HG02981 (cell line): ENCODE data around the gene DOK5.
A peak's percentile ranks its signal among the peaks of the same experiment; 100 is the strongest.

Experiments used
- ATAC-seq: cut with Tn5 transposase; IDR thresholded peaks from one replicate; pipeline ENCODE4 v1.9.1; 2021; ENCODE audit warnings: mild to moderate bottlenecking, moderate library complexity; ENCODE audit not compliant: unreplicated experiment

DOK5 gene

DNA sequence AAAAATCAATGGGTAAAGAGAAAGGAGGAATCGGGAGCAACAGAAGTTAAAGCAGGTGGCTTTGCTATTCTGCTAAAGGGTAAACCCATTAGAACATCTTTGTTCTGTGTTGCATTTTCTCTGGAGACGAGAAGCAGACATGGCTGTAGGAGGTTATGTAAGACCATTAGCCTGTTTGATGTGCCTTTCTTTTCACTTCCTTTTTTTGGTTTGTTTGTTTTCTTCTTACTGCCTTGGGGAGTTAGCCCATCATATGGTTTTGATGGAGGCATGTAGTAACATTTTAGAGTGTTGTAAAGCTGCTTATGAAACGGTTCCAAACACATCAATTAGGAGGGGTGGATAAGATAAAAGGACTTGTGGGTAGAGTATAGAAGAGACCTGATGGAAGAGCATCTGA lies 131.0 kb downstream of the DOK5 start:
- peak; percentile 54 for ATAC-seq

DNA sequence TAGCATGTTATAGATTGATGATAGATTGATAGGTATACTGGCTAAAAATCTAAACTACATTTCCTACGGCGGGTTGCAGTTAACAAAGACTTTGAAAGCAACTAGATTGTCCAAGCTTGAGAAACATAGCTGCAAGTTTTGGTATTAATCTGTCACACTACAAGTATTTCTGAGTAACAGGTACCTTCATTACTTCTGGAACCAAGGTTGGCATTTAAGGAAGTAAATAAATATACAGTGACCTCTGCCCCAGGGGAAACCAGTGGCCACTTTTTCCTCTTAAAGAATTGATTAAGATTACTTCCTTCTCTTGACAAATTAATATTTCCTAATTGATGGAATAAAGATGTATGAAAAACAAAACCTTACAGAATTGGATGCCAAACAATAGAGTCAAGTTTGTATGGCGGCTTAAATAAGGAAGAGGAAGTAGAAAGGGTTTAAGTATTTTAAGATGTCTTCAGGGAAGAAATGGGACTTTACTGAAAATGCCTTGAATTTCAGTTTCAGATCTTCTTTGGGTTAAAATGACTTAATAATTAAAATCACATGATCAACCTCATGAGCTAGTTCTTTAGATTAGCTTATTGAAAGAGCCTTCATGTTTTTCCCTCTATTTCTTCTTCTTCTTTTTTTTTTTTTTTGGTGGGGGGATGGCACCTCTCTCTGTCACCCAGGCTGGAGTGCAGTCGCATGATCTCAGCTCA lies 132.8 kb downstream of the DOK5 start:
- no peak for ATAC-seq

DNA sequence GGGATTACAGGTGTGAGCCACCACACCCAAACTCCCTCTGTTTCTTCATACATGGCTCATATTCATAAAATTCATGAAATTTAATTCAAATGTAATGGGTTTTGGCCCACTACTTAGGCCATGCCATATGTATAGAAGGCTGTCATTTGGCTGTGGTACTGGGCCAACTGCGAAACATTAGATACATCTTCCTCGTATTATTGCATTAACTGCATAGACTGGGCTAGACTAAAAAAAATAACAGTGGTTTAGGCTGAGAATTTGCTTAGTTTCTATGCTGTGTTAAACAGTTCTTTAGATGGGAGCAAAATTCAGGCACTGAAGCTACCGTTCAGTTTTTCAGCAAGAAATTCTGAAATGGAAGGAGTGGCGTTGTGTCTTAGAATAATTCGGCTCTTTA lies 133.6 kb downstream of the DOK5 start:
- ATAC-seq, result no peak

DNA sequence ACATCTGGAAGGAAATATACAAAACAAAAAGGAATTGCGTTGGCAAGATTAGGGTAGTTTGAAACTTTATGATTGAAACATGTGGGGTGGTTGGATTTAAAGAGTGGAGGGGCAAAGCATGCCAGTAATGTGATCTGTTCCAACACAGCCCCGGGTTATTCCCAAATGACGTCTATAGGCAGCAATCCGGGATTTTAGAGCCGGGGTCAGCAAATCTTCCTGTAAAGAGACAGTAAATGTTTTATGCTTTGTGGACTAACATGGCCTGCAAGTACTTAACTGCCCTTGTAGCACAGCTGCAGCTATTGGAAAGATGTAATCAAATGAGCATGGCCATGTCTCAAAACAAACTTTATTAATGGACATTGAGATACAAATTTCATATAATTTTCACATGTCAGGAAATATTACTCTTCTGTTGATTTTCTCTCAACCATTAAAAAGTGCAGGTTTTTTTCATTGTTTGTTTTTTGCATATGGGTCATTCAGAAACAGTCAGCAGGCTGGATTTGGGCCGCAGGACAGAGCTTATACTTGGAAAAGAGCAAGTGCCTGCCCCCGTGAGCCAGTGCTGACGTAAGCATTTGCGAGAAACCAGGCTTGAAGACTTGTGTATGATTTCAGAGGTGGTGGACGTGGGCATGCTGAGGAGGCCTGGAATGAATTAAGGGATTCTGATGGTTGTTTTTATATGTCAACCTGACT lies 136.5 kb downstream of the DOK5 start:
- no peak for ATAC-seq

DNA sequence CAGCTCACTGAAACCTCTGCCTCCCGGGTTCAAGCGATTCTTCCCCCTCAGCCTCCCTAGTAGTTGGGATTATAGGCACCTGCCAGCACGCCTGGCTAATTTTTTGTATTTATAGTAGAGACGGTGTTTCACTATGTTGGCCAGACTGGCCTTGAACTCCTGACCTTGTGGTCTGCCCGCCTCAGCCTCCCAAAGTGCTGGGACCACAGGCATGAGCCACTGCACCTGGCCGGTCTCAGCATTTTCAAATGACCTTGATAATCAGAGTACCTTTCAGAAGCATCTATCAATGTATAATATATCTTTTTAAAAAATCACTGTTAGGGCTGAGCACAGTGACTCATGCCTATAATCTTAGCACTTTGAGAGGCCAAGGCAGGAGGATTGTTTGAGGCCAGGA lies 143.0 kb downstream of the DOK5 start:
- ATAC-seq, result no peak

DNA sequence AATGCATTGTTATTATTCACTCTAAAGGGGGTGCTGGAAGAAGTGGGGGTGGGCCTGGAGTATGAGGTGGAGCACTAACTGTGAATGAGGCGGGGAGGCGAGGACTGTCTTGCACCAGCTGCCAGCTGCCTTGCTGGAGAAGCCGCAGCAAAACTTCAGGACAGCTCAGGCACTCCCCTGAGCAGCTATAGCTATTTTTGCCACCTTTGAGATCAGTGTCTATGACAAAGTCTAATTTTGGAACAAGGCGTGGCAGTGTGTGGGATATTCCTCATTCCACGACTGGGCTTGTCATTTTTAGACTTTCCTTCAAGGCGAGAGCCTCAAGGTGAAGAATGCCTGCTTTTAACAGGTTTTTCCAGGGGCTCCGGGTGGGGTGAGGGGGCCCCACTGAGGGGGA lies 143.8 kb downstream of the DOK5 start:
- ATAC-seq, result no peak

DNA sequence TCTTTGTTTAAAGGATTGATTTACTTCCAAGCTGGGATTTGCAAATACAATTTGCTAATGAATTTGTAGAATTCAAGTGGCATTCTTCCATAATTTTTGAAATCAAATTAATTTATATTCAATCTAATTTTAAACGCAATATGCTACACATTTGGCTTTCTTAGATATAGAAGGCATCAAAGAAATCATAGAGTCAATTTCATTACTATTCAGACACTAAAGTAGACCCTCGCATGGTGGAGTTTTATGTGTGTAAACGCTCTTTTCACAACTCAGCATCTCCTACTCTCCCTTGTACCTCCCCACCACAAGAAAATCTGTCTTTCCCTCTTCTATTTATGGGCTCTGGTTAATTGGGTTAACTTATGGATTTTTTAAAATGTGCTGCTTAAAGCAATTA lies 144.3 kb downstream of the DOK5 start:
- no peak for ATAC-seq

DNA sequence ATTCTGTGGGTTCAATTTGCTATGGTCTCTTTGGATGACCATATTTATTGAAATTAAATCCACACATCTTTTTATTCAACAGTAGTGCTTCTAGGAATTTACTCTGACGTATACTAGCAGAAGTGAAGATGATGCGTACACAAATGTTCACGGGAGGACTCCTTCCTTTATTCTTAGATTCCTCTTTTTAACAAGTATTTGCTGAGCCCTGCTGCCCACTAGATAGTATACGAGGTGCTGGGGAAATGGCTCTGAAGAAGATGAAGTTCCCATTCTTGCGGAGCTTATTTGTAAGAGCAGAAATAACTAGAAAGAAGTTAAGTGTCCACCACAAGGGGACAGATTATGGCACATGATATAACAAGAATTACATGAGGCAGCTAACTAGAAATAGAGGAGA lies 145.2 kb downstream of the DOK5 start:
- ATAC-seq, result no peak

DNA sequence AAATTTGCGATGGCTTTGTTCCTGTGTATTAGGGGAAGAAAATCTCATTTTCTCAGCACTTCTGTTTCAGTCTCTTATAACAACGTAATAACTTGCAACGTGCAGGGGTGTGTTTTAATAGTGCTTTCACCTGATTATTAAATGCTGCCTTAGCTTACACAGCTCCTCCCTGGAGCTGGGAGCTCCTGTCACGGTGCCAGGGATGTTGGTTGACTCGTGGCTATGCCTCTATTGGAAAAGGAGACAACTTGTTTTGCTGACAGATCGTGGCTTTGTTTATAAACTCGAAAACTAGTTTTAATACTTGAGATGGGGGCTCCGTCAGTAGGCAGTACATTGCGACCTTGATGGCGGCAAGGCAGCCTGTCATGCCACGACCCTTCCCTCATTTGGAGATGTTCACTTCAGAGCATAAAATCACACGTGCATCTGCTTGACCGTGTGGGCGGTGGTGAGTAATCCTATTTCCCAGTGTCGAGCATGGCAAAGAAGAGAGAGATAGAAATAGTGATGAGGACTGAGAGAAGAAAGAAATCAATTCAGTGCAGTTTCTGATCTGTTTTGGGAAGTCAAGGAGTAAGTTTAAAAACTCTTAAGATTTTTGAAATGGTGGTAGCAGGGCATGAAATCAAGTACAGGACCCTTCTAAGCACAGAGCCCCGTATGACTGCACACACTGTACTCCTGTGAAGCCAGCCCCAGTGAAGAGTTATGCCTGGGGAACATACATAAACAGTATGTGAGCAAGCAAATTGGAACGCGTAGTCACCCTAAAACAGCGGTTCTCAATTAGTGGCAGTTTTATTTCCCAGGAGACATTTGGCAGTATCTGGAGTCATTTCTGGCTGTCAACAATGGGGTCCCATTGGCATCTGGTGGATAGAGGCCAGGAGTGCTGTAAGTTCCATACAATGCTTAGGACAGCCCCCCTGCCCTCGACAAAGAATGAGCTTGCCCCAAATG lies 147.2 kb downstream of the DOK5 start:
- ATAC-seq, result no peak

DNA sequence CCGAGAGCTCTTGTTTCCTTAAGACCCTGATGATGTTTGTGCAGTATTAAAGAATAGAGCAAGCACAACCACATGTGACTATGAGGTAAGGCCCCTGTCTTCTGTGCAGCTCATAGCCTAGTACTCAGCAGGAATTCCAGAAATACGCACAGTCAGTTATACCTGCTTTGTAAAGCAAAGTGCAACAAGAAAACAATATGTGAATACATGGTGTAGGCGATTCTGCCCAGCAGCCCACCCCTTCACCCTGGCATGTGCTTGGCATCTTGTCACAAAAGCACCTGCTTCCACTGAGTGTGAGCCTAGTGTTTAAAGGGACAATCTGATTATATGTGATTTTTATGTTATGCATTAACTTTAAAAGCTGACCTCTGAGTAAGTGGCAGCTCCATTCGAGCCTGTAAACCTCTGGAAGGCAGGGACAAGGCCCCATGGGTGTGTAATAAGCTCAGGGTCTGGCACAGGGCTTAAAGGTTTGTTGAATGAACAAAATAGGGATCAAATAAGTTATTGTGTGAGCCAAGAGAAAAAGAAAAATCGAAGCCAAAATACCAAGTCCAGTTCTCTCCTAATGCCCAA lies 148.7 kb downstream of the DOK5 start:
- ATAC-seq, result no peak

DNA sequence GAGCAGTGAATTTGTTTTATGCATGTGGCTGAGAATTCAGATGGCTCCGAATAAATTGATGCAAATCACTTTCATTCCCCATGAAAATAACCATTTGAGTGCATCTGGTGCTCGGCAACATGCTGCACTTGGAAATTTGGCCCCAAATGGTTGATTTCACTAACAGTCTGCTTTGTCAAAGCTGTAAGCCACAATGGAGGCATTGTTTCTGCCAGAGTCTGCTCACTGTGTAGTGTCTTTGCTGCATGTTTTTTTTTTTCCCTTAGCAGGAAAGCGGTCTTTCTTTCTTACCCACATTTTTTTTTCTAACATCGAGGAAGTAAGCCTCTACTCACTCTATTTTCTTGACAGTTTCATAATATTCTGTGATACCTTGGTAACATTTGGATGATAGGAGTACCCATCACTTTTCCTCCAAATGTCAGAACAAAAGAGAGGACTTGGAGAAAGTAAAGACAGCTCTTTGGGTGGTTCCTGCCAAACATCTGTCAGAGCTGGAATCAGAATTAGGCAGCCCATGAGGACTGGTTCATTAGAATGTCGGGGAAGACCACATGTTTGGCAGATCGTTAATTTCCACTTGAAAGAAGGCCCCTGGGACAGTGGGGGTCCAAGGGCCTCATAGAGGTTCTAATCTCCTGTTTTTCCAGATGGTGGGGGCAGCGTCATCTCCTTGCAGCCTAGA lies 149.5 kb downstream of the DOK5 start:
- no peak for ATAC-seq

DNA sequence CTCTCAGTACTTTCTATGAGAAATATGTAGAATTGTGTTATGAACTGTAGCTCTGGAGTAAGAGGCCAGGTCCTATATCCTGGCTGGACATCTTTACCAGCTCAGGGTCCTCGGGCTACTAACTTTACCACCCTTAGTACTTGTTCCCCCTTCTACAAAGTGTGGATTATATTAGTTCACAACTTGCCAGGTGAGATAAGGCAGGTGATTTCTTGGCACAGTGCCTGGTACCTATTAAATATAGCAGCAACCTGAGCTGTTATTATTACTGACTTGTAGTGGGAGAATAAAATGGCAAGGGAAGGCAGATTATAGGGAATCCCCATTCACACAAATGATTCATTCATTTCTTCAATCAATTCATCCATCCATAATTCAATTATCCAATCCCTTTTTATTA lies 150.1 kb downstream of the DOK5 start:
- no peak for ATAC-seq

DNA sequence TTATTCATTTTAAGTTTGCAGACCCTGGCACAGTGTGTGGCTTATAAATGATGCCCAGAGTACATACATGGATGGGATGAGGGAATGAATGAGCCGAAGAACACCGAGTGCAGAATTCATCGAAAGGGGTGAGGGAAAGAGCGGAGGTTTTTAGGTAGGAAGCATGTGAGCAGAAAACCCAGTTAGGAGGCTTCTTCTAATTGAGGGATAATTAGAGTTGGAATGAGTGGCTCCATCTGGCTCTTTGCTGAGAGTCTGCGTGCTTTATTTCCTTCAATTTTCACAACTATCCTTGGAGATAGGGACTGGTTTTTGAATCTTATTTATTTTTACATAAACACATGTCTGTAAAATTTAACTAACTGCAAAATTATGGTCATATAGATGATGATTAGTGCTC lies 150.7 kb downstream of the DOK5 start:
- no peak for ATAC-seq

DNA sequence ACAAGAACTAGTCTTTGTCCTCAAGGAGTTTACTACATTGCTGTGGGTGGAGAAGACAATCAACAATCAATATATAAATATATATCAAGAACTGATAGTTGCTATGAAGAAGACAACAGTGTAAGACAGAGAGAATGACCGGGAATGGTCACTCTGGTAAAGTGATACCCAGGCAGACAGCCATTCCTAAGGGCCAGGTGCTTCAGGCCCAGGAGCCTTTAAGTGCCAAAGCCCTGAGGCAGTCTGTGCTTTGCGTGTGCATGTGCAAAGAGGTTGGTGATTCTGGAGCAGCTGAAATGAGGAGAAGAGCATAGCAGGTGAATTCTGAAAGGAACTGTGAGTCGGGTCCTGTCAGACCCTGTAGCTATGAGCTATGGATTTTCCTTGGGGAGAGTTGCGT lies 154.2 kb downstream of the DOK5 start:
- no peak for ATAC-seq

DNA sequence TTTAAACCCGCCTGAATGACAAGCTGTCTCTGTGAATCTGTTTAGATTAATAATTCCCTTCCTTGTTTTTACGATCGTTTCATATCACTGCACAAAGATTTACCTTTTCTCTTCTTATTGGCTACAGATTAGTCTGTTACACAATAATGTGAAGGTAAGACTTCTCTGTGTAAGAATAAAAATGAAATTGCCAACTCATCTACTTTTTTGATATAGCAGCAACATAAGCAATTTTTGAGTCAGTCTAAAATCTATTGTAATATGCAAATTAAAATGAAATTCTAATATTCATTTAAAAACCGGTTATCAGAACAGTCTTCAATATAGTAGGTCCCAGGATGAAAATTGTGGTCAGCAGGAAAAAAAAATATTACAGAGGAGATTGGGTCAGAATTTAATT lies 155.2 kb downstream of the DOK5 start:
- ATAC-seq, result no peak

DNA sequence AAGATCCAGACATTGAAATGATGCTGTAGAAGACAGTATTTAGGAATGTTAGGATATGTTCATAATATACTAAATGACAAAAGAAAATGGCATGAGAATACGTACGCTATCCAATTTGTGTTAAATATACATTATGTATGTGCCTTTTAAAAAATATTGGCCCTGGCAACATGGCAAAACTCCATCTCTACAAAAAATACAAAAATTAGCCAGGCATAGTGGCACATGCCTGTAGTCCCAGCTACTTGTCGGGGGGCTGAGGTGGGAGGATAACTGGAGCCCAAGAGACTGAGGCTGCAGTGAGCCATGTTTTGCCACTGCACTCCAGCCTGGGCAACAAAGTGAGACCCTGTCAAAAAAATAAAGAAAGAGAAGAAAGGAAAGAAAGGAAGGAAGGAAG lies 155.7 kb downstream of the DOK5 start:
- ATAC-seq, result no peak

DNA sequence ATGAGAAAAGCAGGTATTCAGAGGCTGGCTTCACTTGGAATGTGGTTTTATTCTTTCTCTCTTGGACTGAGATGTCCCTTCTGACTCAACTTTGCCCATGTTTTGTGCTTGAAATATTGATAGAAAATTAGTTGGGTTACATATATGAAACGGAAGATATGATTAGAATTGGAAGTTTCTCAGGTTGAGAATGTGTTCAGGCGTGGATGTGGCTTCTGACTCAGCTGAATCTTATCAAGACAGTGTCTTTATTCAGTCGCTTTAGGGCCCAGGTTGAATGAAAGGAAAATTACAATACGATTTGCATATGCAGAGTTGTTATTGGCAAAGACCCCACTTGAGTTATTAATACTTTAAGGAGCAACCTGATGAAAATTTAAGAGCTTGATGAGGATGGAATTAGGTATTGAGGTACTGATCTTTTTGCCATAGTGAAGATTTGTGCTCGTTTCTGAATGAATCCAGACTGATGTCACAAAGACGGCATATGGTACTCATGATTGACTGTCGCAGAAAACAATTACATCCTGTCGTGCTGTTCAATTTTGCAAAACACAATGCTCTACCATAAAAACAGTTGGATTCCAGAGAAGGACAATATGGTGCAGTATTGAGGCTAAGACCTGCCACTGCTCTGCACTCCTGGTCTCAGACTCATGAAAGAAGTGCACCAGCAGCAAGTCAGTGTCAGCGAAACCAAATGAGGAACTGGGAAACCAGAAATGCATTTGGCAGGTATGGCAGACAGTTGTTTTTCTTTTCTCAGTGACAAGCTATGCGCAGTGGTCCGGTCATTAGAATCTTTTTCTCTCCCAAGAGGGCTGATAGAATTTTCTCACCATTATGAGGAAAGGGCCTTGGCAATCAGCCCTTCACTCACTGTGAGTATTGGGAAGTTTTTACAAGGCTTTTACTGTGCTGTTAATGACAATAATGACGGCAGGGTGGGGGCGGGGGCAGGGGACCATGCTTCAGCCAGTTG lies 158.3 kb downstream of the DOK5 start:
- peak; percentile 95 for ATAC-seq

DNA sequence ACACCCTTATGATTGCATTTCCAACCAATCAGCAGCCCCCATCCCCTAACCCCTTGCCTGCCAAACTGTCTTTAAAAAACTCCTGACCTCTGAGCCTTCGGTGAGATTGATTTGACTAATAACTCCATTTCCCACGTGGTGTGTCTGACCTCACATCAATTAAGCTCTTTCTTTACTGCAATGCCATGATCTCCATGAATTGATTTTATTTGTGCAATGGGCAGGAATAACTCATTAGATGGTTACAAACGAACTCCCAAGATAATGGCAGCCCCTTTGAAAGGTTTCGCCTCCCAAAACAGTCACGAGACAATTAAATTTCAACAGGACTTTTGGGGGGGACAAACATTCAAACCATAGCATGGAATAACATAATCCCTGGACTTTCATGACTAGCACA lies 161.2 kb downstream of the DOK5 start:
- ATAC-seq, result no peak

DNA sequence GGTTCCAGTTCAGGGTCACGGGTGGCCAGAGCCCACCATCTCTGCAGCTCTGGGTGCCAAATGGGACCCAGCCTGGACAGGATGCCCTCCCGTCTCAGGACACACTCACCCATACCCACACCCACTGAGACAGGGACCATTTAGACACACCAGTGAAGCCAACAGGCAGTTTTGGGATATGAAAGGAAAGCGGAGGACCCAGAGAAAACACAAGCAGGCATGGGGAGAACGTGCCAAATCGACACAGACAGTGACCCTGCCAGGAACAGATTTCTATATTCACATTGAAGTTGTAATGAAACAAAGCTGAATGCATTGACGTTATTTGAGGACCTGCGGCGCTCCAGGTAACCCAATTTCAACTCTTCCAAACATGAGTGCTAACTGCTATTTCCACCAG lies 164.5 kb downstream of the DOK5 start:
- no peak for ATAC-seq

DNA sequence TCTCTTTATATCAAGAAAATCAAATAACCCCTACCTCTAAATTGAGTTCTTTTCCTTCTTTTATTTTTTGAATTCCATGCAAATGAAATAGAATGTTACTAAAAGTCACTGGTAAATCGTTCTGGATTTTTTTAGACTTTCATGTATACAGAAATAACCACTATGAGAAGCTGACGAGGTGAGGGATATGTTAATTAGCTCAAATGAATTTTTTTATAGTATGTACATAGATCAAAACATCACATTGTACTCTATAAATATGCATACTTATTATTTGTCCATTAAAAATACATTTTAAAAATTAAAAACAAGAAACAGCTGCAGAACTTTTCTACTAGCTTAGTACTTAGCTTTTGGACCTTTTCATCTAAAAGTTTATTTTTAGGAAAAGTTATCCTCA lies 165.4 kb downstream of the DOK5 start:
- no peak for ATAC-seq
